ENCODE results near the gene OAT. TPM values are rescaled to one million over a fixed set of nuclear protein-coding genes. Genes with fewer than 3 reads are reported as not detected.
A peak's percentile ranks its signal among the peaks of the same experiment; 100 is the strongest.

Gene OAT
- total and polyA plus RNA-seq, 4 donors: 25.1 to 255 (median 69.1) TPM

DNA sequence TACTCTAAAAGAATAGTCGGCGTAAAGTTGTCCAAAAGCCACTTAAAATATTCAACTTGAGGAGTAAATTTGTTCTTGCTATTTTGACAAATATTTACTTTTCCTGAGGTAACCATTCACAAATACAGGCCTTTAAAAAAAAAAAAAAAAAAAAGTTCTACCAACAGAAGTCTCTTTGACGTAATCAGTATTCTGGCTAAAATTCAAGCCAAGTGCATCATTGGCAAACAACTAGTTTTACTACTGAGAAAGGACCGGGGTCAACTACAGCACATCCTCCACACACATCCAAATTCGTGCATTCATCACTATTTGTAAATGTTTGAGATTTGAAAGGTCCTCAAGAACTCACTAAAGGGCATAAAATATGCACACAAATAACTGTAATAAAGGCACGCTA lies 2.0 kb downstream of the OAT start:
- peaks cover 8 to 34% (median 28%) of the 10 kb centered on the region in 4 donors for H3K4me1 ChIP-seq (ENCODE audit: control insufficient read depth in 4 of 4, insufficient read depth in 4 of 4, low read length in 3 of 4)
- TF ChIP-seq, protein P1, sequence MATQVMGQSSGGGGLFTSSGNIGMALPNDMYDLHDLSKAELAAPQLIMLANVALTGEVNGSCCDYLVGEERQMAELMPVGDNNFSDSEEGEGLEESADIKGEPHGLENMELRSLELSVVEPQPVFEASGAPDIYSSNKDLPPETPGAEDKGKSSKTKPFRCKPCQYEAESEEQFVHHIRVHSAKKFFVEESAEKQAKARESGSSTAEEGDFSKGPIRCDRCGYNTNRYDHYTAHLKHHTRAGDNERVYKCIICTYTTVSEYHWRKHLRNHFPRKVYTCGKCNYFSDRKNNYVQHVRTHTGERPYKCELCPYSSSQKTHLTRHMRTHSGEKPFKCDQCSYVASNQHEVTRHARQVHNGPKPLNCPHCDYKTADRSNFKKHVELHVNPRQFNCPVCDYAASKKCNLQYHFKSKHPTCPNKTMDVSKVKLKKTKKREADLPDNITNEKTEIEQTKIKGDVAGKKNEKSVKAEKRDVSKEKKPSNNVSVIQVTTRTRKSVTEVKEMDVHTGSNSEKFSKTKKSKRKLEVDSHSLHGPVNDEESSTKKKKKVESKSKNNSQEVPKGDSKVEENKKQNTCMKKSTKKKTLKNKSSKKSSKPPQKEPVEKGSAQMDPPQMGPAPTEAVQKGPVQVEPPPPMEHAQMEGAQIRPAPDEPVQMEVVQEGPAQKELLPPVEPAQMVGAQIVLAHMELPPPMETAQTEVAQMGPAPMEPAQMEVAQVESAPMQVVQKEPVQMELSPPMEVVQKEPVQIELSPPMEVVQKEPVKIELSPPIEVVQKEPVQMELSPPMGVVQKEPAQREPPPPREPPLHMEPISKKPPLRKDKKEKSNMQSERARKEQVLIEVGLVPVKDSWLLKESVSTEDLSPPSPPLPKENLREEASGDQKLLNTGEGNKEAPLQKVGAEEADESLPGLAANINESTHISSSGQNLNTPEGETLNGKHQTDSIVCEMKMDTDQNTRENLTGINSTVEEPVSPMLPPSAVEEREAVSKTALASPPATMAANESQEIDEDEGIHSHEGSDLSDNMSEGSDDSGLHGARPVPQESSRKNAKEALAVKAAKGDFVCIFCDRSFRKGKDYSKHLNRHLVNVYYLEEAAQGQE (IDR thresholded peaks at IDR 0.05): peak; percentile 48
- TF ChIP-seq GABPA (IDR thresholded peaks at IDR 0.05 in 1 of 2, conservative IDR thresholded peaks at IDR 0.05 in 1 of 2) (no peak), HNF4A (conservative IDR thresholded peaks at IDR 0.05) (peak; percentile 67 to 77), SP1 (IDR thresholded peaks at IDR 0.05) (no peak), RXRA (IDR thresholded peaks at IDR 0.05) (peak; percentile 65 to 84), HNF4G (IDR thresholded peaks at IDR 0.05) (no peak), EGR1 (IDR thresholded peaks at IDR 0.05; ENCODE audit: low read depth in 2 of 2) (peak in 1 of 2 donors; percentile 43), YY1 (IDR thresholded peaks at IDR 0.05) (peak; percentile 58), FOXA1 (IDR thresholded peaks at IDR 0.05) (peak; percentile 35), TAF1 (conservative IDR thresholded peaks at IDR 0.05) (no peak), JUND (IDR thresholded peaks at IDR 0.05) (peak in 1 of 2 donors; percentile 65), FOXA2 (IDR thresholded peaks at IDR 0.05) (peak; percentile 47), NR2F2 (IDR thresholded peaks at IDR 0.05) (no peak), RAD21 (IDR thresholded peaks at IDR 0.05) (no peak)
- TF ChIP-seq, protein P2, sequence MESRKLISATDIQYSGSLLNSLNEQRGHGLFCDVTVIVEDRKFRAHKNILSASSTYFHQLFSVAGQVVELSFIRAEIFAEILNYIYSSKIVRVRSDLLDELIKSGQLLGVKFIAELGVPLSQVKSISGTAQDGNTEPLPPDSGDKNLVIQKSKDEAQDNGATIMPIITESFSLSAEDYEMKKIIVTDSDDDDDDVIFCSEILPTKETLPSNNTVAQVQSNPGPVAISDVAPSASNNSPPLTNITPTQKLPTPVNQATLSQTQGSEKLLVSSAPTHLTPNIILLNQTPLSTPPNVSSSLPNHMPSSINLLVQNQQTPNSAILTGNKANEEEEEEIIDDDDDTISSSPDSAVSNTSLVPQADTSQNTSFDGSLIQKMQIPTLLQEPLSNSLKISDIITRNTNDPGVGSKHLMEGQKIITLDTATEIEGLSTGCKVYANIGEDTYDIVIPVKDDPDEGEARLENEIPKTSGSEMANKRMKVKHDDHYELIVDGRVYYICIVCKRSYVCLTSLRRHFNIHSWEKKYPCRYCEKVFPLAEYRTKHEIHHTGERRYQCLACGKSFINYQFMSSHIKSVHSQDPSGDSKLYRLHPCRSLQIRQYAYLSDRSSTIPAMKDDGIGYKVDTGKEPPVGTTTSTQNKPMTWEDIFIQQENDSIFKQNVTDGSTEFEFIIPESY (IDR thresholded peaks at IDR 0.05): peak; percentile 61
- TF ChIP-seq, protein P3, sequence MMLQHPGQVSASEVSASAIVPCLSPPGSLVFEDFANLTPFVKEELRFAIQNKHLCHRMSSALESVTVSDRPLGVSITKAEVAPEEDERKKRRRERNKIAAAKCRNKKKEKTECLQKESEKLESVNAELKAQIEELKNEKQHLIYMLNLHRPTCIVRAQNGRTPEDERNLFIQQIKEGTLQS (IDR thresholded peaks at IDR 0.05): no peak
- TF ChIP-seq, protein P4, sequence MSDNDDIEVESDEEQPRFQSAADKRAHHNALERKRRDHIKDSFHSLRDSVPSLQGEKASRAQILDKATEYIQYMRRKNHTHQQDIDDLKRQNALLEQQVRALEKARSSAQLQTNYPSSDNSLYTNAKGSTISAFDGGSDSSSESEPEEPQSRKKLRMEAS (IDR thresholded peaks at IDR 0.05): peak; percentile 38
- TF ChIP-seq, protein P5, sequence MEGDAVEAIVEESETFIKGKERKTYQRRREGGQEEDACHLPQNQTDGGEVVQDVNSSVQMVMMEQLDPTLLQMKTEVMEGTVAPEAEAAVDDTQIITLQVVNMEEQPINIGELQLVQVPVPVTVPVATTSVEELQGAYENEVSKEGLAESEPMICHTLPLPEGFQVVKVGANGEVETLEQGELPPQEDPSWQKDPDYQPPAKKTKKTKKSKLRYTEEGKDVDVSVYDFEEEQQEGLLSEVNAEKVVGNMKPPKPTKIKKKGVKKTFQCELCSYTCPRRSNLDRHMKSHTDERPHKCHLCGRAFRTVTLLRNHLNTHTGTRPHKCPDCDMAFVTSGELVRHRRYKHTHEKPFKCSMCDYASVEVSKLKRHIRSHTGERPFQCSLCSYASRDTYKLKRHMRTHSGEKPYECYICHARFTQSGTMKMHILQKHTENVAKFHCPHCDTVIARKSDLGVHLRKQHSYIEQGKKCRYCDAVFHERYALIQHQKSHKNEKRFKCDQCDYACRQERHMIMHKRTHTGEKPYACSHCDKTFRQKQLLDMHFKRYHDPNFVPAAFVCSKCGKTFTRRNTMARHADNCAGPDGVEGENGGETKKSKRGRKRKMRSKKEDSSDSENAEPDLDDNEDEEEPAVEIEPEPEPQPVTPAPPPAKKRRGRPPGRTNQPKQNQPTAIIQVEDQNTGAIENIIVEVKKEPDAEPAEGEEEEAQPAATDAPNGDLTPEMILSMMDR (IDR thresholded peaks at IDR 0.05; ENCODE audit: low read depth, low read length, missing input control): no peak

More for the DNA sequence above, 2.0 kb downstream of the OAT start:
- WGBS: 28% methylated on average over 6 of the region's 6 CpGs
- no peak for DNase-seq (ENCODE audit: low spot score)
- Histone ChIP-seq H3K9ac (ENCODE audit: low read depth in 1 of 2, low read length in 2 of 2) (no peak overlapping the region), H3K27ac (ENCODE audit: low read depth in 1 of 2, low read length in 2 of 2) (no peak overlapping the region), H3K9me3 (ENCODE audit: control insufficient read depth in 4 of 4, low read length in 3 of 4) (no peaks in the 10 kb centered on the region), H3K36me3 (ENCODE audit: control insufficient read depth in 4 of 4, insufficient read depth in 3 of 4, low read depth in 1 of 4, low read length in 3 of 4) (peaks cover 0 to 2% (median 0%) of the 10 kb centered on the region in 4 donors), H3K4me3 (ENCODE audit: low read depth in 1 of 3, low read length in 3 of 3) (no peak overlapping the region), H3K27me3 (ENCODE audit: control insufficient read depth in 4 of 4, insufficient read depth in 4 of 4, low read length in 3 of 4) (peaks cover 0 to 5% (median 0%) of the 10 kb centered on the region in 4 donors)
